Gastroesophageal sphincter (tissue), 3 donors: Measurements from ENCODE around the gene HS2ST1.

Source experiments
- POLR2A ChIP-seq, 2 donors: fragments of 450-650 bp; IDR thresholded peaks; one replicate each; pipeline ENCODE4 v1.6.1; 2017; ENCODE audit warnings: antibody characterized with exemption in 2 of 2, mild to moderate bottlenecking in 2 of 2, moderate library complexity in 1 of 2
- POLR2AphosphoS5 ChIP-seq: sonication (generic); formaldehyde crosslinking; IDR thresholded peaks from one replicate; pipeline ENCODE4 v1.6.1; 2017; ENCODE audit warnings: antibody characterized with exemption
- TF ChIP-seq, protein P1 (sequence below), 4 experiments: fragments of 200-600 bp in 2 of 4; fragments of 450-650 bp in 2 of 4; sonication (generic) in 1 of 4; IDR thresholded peaks; one replicate each; pipeline ENCODE4 v1.5.1; 2017 to 2019; ENCODE audit warnings: antibody characterized with exemption in 4 of 4, mild to moderate bottlenecking in 2 of 4, moderate library complexity in 2 of 4

DNA sequence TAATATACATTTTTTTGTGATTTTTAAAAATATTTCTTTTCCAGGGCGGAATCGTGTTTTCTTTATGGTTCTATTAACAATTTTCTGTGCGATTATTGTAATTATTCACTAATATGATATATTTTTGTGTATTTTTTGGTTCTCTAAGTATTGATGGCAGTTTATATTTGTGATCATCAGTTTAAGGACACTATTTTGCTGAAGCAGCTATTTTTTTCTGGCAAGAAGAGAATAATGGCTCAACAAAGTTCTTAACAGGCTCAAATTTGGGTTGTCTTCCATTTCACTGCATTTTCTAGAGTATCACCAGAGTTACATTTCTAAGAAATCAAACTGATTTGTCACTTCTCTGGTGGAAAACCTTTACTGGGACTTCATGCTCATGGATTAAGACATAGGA lies 178.4 kb downstream of the HS2ST1 start:
- TF ChIP-seq, protein P1, sequence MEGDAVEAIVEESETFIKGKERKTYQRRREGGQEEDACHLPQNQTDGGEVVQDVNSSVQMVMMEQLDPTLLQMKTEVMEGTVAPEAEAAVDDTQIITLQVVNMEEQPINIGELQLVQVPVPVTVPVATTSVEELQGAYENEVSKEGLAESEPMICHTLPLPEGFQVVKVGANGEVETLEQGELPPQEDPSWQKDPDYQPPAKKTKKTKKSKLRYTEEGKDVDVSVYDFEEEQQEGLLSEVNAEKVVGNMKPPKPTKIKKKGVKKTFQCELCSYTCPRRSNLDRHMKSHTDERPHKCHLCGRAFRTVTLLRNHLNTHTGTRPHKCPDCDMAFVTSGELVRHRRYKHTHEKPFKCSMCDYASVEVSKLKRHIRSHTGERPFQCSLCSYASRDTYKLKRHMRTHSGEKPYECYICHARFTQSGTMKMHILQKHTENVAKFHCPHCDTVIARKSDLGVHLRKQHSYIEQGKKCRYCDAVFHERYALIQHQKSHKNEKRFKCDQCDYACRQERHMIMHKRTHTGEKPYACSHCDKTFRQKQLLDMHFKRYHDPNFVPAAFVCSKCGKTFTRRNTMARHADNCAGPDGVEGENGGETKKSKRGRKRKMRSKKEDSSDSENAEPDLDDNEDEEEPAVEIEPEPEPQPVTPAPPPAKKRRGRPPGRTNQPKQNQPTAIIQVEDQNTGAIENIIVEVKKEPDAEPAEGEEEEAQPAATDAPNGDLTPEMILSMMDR (IDR thresholded peaks at IDR 0.05), result no peak
- TF ChIP-seq POLR2AphosphoS5, result no peak
- TF ChIP-seq POLR2A (IDR thresholded peaks at IDR 0.05), result no peak
